Activated T-cell treated with anti-CD3 and anti-CD28 coated beads for 24 hours (primary cell): ENCODE data around the gene RHNO1.
A peak's percentile ranks its signal among the peaks of the same experiment; 100 is the strongest.

ENCODE experiments used
- DNase-seq: peaks from one replicate; pipeline ENCODE4 v3.0.0-alpha.2; 2020; ENCODE audit warnings: low read depth

Gene RHNO1, protein sequence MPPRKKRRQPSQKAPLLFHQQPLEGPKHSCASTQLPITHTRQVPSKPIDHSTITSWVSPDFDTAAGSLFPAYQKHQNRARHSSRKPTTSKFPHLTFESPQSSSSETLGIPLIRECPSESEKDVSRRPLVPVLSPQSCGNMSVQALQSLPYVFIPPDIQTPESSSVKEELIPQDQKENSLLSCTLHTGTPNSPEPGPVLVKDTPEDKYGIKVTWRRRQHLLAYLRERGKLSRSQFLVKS

DNA sequence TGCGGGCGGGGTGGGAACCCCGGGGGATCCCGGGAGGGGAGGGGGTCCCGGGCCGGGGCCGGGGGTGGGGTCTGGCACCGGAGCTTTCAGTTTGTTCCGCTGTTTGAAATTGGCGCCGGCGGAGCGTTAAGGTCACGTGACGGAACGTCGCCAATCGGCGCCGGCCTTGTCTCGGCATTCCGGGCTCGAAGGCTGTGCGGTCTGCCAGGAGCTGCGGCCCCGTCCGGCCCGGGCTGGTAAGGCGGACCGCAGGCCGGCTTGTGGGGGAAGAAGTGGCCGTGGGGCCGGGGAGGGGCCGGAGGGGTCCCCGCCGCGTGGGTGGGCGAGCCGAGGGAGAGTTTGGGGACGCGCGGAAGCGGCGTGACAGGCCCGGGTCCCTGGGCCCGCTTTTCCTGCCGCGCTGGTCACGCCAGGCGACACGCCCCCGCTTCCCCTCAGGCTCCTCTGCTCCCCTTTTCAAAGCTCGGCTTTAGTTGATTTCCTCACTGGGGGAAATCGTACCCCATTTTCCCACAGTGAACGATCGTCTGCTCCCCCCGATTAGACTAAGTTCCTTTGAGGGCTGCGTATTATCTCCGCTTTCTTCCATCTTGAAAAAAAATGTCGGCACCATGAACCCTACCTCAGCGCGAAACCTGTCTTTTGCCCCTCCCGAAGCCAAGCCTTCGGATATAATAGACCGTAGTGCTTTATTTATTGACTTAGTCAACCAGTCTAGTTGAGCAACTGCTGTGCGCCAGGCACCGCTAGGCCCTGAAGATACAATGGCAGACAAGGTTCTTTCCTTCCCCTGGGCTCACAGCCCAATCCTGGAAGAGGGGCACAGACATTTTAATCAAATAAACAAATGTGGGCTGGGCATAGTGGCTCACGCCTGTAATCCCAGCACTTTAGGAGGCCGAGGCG, at the start of gene RHNO1, which contains the start of gene FOXM1:
TSS of gene RHNO1 (plus strand) at position 177 of the 906 bp plus-strand sequence. CDS start 8,144 bp downstream, outside the sequence.
TSS of gene FOXM1 (minus strand) at position 128 of the 906 bp plus-strand sequence. CDS start 2,696 bp downstream, outside the sequence.
- peak; percentile 84 for DNase-seq

DNA sequence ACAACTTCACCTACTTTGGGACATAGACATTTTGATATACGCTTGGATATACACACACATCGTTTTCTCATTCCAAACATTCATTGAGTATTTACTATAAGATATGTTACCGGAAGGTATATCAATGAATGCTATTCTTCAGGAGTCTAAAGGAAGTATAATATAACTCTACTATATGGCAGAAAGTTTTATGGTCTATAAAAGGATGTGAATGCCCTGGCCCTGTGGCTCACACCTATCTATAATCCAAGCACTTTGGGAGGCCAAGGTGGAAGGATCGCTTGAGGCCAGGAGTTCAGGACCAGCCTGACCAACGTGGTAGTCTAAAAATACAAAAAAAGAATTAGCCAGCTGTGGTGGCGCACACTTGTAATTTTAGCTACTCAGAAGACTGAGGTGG, 47.7 kb upstream of the RHNO1 start:
- DNase-seq = no peak

DNA sequence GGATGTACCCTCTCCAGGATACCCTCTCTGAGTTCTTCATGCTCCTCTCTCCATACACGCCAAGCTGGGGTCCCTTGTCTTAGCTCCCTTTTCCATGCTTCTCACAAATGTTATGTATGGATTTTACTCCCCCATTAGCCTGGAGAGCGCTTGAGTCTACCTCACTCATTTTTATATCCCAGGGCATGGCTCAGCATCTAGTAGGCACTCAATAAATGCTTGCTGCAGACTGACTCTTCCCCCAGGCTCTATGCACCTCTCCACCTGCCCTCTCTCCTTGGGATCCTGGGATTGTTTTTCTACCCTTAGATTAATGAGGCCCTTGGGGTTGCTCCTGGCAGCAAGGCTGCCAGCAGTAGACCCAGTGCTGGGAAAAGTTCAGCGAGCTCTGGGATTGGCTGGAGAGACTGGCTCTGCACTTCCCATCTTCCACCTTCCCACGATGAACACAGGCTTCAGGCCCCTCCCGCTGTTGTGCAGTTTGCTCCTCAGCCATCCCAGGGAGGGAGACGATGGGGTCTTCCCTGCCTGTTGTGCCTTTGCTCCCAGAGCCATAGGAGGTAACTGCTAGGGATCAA, 44.4 kb upstream of the RHNO1 start:
- DNase-seq = no peak

DNA sequence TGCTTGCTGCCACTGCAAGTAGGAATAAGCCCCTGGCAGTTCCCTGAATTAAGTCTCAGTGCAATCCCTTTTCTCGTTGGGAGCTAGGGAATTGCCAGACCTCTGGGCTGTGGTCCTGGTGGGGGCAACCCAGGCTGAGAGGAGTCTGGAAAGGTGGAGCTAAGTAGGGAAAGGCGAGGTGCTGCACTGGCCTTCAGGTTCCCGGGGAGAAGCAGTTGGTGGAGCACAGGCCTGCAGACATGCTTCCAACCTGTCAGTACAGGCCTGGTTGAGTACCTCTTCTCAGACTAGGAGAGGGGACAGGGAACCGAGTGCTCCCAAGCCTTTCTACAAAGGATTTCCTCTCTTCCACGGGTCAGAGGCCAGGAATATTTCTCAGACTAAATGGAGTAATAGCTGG, 43.7 kb upstream of the RHNO1 start:
- no peak for DNase-seq

DNA sequence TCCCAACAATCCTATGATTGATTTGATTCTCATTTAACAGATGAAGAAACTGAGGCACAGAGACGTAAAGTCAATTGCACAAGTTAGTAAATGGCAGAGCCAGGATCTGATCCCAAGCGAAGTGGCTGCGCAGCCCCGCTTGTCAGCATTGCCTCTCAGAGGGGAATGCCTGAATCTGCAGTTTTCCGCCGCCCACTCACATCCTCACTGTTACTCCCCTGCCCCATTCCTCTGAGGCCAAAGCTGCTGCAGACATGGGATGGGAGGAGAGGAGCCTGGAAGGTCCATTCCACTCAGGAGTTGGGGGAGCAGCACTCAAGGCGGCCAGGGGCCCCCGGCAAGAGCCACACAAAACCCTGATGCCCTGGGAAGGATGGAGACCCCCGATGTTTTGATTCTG, 43.2 kb upstream of the RHNO1 start:
- DNase-seq = no peak

DNA sequence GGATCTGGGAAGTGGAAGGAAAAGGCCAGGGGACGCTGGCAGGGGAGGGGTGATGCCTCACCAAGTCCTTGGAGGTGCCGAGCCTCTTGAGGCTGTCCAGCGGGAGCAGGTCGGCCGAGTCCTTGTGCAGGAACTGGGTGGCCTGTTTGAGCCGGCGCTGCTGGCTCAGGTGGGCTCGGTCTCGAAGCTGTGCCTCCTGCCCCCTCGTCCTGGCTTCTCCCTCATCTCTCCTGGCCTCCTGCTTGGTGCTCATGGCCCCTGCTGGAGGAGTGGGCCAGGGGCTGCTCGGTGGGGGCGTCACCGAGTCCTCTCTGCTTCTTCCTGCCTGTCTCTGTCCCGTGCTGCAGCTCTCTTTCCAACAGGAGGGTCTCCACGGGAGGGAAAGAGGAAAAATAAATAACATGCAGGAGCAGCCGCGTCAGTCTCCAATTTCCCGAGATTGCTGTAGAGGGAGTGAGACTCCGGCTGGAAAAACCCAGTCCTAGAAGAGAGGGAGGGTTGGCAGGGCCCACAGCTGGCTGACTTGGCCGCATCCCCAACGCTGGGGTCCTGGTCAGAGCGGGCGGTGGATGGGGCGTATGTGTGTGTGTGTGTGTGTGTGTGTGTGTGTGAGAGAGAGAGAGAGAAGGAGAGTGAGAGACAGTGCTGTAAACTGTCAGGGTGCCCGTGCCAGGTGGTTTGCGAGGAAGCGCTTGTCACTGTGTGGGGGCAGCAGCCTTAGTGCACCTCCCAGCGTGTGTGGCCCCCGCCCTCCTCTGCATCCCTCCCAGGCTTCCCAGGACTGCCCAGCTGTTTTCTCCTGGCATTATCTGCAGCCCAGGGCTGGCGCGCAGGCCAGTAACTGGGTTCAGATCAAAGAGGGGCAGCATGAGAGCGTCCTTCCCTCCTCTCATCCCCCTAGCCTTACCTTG, 42.2 kb upstream of the RHNO1 start, which contains the start of gene NRIP2:
TSS of gene NRIP2 (minus strand) at position 455 of the 911 bp plus-strand sequence. CDS start at position 403, 52 bp downstream.
- DNase-seq = no peak

DNA sequence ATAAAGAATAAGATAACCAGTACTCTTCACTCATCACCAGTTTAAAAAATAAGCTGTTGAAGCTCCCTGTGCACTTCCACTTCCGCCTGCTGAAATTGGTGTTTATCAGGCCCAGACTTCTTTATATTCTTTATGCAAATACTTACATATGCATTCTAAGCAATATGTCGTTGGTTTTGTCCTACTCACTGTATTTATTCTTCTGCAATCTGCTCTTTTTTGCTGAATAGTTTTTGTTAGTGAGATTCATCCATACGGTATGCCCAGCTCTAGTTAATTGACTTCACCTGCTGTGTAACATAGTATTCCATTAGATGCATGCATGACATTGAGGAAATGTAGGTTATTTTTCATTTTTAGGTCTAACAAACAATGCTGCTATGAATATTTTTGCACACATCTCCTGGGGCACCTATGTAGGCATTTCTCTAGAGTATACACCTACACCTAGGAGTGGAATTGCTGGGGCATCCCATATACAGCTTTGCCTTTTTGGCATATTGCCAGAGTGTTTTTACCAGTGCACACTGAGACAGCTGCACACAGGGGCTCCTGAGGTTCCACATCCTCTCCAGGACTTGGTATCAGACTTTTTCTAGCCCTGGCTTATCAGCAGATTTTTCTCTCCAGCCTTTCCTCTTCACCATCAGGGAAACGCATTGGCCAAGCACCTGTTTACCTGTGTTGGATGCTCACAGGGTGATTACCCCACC, 41.2 kb upstream of the RHNO1 start:
- DNase-seq = no peak

DNA sequence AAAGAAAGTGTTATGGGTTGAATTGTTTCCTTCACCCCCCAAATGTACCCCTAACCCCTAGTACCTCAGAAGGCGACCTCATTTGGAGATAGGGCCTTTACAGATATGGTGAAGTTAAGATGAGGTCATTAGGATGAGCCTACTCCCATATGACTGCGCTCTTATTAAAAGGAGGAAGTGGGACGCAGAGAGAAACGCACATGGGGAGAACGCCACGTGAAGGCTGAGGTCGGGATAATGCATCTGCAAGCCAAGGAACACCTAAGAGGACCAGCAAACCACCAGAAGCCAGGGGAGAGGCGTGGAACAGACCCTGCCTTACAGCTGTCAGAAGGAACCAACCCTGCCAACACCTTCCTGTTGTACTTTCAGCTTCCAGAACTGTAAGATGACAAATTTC, 40.4 kb upstream of the RHNO1 start:
- no peak for DNase-seq

DNA sequence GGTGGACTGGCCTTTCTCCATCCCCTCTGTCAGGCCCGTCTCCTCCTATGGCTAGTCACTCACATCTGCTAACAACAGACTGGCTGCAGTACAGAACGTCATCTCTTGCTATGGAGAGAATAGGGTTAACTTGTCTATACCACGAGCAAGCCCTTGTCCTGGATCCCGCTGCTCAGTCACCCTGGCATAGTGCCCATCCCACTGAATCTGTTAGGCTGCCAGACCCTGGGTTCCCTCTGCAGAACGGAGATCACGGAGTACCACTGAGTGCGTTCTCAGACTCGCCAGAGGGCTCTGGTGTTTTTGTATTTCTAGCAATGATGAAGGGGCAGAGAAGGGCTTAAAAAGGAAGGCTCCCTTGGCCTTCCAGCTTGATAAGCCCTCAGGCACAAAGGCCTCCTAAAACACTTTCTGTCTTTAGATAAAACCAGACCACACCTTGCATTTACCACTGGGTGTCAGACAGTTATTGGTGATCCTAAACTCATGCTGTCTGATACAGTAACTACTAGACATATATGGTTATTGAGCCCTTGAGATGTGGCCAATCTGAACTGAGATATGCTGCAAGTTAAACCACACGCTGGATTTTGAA, 35.9 kb upstream of the RHNO1 start:
- DNase-seq = no peak

DNA sequence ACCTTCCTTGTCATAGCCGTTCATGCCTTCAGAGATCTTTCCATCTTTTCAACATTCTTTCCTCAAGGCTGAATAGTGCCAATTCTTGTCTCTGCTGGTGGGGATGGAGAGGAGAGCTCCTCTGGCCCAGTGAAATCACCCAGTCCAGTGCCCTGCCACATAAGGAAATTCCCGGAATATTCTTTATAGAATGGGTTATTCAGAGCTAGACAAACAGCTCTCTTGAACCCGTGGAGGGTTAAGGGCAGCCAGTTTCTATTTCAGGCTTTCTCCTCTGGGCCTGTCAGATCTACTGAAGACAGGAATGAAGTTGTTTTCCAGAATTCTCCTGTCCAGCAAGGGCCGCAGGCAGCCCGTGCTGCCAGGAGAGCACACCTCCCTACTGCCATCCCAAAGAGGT, 34.1 kb upstream of the RHNO1 start:
- no peak for DNase-seq

DNA sequence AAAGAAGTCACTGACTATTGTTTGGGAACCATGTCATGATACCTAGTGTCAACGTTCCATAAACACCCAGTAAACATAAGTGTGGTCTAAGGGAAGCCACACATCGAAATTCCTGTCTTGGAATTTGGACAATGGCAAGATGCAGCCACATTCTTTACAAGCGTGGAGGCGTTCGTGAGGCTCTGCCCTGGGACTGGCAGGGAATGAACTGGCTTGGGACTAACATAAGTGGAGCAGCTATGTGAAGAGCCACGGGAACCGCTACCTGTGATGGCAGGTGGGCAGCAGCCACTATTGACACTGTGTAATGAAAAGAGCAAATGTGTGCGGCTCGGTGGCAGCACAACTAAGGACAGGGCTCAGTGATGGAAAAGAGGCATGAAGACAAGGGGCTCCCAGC, 32.2 kb upstream of the RHNO1 start:
- no peak for DNase-seq

DNA sequence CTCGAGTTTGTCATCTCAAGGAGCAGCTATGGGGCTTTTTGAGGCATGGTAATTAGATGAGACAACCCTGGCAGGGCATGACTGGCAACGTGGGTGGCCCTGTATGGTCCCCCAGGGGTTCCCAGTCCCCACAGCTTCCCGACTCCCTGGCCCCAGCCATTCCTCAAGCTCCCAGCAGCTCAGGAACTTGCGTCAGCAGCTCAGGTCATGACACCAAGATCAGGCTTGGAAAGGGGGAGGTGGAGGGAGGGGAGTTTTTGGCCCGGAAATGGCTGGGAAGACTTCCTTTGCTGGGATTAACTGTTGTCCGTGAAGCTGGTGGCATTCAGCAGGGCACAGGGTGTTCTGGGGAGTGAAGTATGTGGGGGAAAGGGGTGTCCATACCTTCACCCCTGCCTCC, 31.7 kb upstream of the RHNO1 start:
- DNase-seq = no peak

DNA sequence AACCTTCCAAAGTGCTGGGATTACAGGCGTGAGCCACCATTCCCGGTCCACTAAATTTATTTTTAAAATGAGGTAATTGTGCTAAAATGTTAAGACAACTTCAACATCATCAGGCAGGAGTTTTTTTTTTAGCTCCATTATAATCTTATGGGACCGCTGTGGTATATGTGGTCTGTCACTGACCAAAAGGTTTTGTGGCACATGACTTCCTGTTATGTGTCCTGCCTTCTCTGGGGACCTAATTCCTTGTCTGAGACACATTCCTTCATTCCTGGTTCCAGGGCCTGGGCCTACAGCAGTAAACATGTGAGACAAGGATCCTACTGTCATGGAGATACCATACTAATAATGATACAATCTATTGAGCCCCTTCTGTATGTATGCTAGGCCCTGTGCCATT, 25.1 kb upstream of the RHNO1 start:
- no peak for DNase-seq

DNA sequence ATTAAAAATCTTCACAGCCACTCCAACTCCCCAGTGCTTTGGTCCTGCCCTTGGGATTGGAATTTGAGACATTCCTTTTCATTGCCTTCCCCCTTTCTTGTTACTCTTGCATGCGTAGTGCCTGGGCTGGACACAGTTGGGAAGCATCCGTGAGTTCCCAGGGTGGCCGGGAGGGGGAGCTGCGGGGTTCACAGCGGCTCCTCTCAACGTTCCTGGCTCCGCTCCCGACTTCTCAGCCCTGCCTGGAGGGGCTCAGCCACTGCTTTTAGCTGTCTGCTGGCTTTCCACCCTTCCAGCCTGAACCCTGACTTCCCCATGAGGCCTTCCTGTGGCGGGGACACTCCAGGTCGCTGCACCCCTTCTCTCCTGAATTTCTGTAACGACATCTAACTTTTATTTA, 23.4 kb upstream of the RHNO1 start:
- DNase-seq = peak; percentile 37

DNA sequence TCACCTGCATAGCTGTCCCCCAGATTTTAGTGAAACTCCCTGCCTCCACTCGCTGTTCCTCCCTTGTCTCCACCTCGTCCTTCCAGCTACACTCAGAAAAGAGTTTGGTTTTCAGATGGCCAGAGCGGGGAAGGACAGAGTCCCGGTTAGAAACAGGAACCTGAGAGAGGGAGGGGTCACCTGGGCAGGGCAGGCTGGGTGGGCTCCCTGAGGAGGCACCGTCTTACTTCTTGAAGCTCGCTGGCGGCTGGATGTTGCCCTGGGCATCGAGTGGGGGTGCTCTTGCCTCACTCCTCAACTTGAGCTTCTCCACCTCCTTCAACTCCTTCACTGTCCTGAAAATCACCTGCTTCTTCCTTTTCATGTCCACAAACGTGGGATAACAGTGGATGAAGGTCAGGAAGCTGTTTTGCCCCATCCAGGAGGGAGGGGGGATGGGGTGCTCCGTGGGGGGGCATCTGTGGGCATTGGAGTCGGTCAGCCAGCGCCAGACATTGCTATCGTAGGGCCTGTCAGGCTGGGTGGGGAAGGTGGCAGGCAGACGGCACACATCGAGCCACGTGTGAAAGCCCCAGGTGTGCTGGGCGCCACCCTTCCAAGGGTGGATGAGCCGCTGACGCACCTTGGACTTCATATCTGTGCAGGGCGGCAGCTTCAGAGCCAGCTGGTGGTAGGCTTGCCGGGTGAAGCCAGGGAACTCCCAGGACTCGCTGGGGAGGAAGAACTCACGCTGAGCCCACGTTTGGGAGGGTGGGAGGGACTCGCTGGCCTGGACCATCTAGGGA, 22.2 kb upstream of the RHNO1 start:
- no peak for DNase-seq

DNA sequence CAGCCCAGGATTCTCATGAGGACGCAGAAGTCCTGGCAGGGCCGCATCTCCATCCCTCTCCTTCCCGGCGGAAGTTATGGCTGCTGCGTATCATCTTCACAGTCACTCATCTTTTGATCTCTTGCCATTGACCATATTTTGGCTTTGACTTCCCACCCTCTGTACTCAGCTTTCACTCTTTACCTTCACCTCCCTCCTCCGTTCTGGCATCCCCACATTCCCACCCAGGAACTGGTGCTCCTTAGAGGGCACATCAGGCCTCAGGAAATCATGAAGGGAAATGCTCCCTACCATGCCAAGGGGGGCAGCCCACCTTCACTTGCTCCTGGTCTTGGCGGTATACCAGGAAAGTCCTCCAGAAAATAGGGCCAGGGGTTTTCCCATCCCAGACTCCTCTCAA, 21.5 kb upstream of the RHNO1 start:
- no peak for DNase-seq

DNA sequence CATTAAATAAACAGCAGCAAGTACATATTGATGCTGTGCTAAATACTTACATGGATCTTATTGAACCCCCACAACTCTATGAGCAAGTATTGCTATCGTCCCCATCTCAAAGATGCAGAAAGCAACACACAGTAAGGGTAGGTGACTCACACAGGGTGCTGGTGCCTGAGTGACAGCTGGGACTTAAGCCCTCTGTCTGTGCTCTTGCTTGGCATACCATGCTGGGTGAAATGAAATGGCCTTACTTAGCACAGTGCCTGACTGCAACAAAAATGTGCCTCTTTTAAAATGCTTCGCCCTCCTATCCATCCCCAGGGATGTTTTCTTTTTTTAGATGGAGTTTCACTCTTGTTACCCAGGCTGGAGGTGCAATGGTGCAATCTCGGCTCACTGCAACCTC, 21.0 kb upstream of the RHNO1 start:
- no peak for DNase-seq

DNA sequence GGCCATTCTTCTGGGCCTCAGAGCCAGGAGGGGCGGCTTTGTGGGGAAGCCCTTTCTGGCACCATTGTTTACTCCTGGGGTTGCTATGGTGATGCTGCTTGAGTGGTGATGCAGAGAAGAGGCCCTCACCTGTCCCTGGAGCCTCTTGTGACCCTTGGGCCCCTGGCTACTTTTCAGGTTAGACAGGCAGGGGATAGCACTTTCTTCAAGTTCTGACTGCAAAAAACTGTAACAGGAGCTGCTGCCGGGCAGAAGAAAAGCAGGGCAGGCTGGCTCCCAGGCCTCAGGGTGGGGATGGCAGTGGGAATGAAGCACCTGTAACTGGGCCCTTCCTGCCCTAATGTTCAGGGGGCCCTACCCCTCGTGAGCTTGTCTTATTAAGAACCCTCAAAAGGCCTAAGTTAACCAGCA, 20.0 kb upstream of the RHNO1 start, which contains the start of gene TEX52:
TSS of gene TEX52 (minus strand) at position 19 of the 411 bp plus-strand sequence. CDS start at position 6, 13 bp downstream.
- no peak for DNase-seq

DNA sequence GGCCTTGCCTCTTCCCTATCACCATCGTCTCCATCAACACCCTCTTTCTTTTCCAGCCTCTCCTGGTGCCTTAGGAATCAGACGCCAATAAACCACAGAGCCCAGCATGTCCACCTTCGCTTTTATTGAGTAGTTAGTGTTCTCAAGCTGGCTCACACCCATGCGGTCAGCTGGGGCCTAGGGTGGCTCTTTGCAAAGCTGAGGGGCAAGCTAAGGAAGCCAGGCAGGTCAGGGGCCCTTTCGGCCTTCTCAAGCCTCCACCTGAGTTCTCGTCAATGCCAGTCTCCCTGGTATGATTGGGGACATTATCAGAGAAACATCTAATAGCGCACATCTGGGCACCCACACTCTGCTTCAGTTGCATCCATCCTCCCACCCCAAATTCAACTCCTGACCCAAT, 19.4 kb upstream of the RHNO1 start:
- DNase-seq = no peak

DNA sequence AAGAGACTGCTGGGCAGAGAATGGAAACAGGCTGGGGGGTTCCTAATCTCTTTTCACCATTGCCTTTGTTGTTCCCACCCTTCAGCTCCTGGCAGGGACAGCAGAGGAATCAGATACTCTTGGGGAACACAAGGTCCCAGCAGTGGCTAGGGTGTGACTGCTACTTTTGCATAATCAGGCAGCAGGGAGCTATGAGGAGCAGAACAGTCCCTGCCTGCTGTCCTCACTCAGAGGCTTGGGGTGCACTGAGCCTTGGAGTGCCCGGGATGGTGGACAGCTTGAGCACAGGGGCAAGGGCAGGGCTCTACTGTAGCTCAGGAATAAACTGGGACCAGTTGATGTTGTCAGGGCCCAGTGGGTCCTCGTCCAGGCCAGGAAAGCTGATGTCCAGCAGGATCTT, 18.7 kb upstream of the RHNO1 start:
- no peak for DNase-seq
